ENCODE measurements around the gene FNIP2.

The FNIP2 gene

GRCh38 chr4:158829254-158829653 is 60.4 kb downstream of the FNIP2 start:
- DNase-seq (ENCODE audit: insufficient read length, low spot score) (no peak), FAIRE-seq (no peak)
- TF ChIP-seq, protein P1, sequence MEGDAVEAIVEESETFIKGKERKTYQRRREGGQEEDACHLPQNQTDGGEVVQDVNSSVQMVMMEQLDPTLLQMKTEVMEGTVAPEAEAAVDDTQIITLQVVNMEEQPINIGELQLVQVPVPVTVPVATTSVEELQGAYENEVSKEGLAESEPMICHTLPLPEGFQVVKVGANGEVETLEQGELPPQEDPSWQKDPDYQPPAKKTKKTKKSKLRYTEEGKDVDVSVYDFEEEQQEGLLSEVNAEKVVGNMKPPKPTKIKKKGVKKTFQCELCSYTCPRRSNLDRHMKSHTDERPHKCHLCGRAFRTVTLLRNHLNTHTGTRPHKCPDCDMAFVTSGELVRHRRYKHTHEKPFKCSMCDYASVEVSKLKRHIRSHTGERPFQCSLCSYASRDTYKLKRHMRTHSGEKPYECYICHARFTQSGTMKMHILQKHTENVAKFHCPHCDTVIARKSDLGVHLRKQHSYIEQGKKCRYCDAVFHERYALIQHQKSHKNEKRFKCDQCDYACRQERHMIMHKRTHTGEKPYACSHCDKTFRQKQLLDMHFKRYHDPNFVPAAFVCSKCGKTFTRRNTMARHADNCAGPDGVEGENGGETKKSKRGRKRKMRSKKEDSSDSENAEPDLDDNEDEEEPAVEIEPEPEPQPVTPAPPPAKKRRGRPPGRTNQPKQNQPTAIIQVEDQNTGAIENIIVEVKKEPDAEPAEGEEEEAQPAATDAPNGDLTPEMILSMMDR (IDR thresholded peaks at IDR 0.05; ENCODE audit: insufficient read depth, missing control alignments), result no peak

DNA sequence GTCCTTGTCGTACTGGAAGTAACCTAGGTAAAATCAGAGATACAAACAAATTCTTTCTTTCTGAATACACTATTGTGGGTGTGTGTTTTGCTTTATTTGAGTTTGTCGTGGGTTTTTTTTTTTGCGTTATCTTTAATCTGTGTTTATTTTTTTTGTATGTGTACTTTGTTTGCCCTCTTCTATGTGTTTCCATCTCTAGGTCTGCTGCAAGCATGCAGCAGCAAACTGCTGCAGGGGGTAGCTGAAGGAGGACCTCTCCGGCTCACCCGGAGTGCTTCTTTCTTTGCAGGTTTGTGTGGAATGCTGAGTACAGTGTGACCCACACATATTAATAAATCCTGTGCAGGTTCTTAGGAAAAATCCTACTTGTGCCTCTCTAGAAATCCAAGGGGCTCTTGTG is 64.8 kb downstream of the FNIP2 start:
- TF ChIP-seq, protein P1 (IDR thresholded peaks at IDR 0.05; ENCODE audit: insufficient read depth, missing control alignments), result no peak
- DNase-seq (ENCODE audit: insufficient read length, low spot score), result no peak
- FAIRE-seq, result no peak

DNA sequence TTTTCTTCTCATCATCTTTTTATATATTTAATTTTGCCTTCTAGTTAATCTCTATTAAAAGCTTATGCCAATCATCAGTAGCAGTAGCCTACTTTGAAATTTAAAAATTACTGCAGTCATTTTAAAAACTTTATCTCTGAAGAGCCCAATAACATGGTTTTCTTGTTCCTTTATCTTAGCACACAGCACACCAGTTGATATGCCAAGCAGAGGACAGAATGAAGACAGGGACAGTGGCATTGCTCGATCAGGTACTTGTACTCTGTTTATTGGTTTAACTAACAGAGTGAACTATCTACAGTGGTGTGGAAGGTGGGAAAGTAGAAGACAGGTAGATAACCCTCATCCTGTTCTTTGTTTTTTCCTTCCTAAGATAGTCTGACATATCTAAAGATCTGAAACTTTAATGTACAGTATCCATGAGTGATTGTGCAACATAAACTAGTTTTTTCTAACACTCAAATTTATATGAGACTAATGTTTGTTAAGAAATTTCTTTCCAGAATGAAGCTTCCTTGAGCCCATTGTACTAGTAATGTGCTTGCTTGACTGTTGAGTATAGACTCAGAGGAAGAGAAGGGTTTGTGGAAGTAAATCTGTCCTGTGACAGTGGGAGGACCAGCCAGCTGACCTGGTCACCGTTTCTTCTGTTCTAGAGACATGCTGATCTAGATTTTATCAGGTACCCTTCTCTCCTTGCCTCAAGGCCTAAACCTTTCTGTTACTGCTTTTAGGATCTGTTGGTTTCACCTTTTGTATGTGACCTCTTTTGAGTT is 66.6 kb downstream of the FNIP2 start:
- no peak for FAIRE-seq
- TF ChIP-seq, protein P1 (IDR thresholded peaks at IDR 0.05; ENCODE audit: insufficient read depth, missing control alignments), result no peak
- DNase-seq (ENCODE audit: insufficient read length, low spot score), result no peak

- FAIRE-seq (no peak), DNase-seq (ENCODE audit: insufficient read length, low spot score) (no peak)
- TF ChIP-seq, protein P1 (IDR thresholded peaks at IDR 0.05; ENCODE audit: insufficient read depth, missing control alignments), result no peak
Observed at GRCh38 chr4:158836002-158836369, 67.2 kb downstream of the FNIP2 start.

GRCh38 chr4:158836828-158837449 is 68.1 kb downstream of the FNIP2 start:
- FAIRE-seq (no peak), DNase-seq (ENCODE audit: insufficient read length, low spot score) (no peak)
- TF ChIP-seq, protein P1 (IDR thresholded peaks at IDR 0.05; ENCODE audit: insufficient read depth, missing control alignments), result no peak

- TF ChIP-seq, protein P1 (IDR thresholded peaks at IDR 0.05; ENCODE audit: insufficient read depth, missing control alignments), result no peak
- DNase-seq (ENCODE audit: insufficient read length, low spot score), result no peak
- no peak for FAIRE-seq
Observed at GRCh38 chr4:158837527-158838141, 68.8 kb downstream of the FNIP2 start.

- TF ChIP-seq, protein P1 (IDR thresholded peaks at IDR 0.05; ENCODE audit: insufficient read depth, missing control alignments), result no peak
- FAIRE-seq (no peak), DNase-seq (ENCODE audit: insufficient read length, low spot score) (no peak)
Observed at GRCh38 chr4:158840131-158840530, 71.3 kb downstream of the FNIP2 start.

Data from D721Med (cell line).